Stimulated activated CD4-positive, alpha-beta T cell treated with anti-CD3 and anti-CD28 coated beads, Interleukin-4, amount 100 ng/mL, for 48 hours (primary cell): Measurements from ENCODE around the gene CPNE7.
"Not testable (repeated sequence)": the region's sequence is repeated elsewhere in the genome, so short reads cannot be mapped to it uniquely, and the experiment has no call there.

Source experiments
- DNase-seq, 2 donors: peaks; one replicate each; pipeline ENCODE4 v3.0.0-alpha.2; 2020; ENCODE audit warnings: low read depth in 2 of 2

The CPNE7 gene

DNA sequence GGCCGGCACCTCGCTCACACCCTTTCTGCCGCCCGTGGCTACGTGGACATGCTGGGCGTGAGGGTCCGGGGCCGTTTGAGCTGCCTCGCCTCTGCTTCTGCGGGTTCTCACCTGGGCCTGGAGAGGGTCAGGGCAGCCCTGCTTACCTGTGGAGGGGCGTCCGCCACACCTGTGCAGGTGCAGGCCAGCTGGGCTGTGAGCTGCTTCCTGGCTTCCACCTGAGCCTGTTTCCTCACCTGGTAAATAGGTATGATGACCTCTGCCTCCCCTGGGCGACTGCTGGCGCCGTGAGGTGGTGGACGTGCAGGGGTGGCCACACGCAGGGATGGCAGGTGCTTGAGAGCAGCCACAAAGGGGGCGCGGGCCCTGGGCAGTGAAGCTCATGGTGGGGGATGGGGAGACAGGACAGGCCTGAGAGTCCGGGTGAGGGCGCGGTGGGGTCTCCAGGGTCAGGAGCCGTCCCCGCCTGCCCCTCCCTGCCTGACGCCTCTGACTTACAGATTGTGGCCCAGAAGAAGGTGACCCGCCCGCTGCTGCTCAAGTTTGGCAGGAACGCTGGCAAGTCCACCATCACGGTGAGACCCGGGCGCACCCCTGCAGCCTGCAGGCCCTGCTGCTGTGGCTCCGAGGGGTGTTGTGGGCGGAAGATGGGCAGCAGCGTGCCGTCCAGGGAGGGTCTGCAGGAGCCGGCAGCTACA lies 7.8 kb downstream of the CPNE7 start:
- no peak for DNase-seq

- DNase-seq, result no peak
Measured at GRCh38 chr16:89583895-89584644, 8.5 kb downstream of the CPNE7 start.

GRCh38 chr16:89584768-89585549 lies 9.4 kb downstream of the CPNE7 start:
- DNase-seq, result no peak

GRCh38 chr16:89586218-89586617 lies 10.7 kb downstream of the CPNE7 start:
- DNase-seq, result no peak

GRCh38 chr16:89586853-89587252 lies 11.3 kb downstream of the CPNE7 start:
- DNase-seq, result no peak

DNA sequence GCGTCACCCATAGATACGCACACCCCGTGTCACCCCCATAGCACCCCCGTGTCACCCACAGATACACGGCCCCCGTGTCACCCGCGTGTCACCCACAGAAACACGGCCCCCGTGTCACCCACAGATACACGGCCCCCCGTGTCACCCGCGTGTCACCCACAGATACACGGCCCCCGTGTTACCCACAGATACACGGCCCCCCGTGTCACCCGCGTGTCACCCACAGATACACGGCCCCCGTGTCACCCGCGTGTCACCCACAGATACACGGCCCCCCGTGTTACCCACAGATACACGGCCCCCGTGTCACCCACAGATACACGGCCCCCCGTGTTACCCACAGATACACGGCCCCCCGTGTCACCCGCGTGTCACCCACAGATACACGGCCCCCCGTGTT lies 12.1 kb downstream of the CPNE7 start:
- DNase-seq, result not testable (repeated sequence)

DNA sequence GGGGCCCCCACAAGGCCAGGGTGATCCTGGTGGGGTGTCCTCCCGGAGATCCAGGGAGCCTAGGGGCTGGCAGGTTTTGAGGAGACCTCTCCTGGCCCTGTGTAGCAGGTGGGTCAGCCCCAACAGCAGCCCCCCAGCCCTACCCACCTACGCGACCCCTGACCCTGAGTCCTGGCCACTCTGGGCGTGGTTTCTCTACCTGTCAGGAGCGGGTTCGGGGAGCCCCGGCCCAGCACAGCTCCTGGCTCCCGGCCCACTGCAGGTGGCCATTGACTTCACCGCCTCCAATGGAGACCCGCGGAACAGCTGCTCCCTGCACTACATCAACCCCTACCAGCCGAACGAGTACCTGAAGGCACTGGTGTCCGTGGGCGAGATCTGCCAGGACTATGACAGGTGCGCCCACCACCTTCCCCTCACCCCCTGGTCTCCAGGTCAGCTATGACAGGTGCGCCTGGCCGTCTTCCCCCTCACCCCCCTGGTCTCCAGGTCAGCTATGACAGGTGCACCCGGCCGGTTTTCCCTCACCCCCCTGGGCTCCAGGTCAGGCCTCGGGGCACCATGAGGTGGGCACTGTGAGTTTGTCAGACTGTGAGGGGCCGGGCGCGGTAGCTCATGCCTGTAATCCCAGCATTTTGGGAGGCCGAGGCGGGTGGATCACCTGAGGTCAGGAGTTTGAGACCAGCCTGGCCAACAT lies 13.0 kb downstream of the CPNE7 start:
- DNase-seq, result no peak

GRCh38 chr16:89589241-89589926 lies 13.8 kb downstream of the CPNE7 start:
- no peak for DNase-seq

GRCh38 chr16:89593841-89594240 lies 18.3 kb downstream of the CPNE7 start:
- DNase-seq, result no peak

DNA sequence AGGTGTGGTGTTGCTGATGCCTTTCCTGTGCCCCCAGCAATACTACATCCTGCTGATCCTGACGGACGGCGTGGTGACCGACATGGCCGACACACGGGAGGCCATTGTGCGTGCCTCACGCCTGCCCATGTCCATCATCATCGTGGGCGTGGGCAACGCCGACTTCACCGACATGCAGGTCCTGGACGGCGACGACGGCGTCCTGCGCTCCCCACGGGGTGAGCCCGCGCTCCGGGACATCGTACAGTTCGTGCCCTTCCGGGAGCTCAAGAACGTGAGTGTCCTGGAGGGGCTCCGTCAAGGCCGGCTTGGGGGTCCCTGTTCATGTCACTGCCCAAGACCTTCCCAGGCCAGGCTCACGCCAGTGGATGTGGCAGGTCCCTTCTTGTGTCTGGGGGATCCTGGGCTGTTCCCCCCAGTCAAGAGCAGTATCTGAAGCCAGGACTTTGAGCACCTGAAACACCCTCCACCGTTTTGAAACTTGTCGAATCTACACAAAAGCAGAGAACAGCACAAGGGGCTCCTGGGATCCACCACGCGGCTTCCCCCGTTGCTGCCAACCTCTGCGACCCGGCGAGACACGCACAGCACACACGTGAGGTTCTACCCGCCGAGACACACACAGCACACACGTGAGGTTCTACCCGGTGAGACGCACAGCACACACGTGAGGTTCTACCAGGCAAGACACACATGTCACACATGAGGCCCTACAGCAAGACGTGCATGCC lies 19.9 kb downstream of the CPNE7 start:
- no peak for DNase-seq

- DNase-seq, result no peak
Measured at GRCh38 chr16:89596061-89596689, 20.6 kb downstream of the CPNE7 start.

GRCh38 chr16:89596957-89597649 lies 21.5 kb downstream of the CPNE7 start:
- no peak for DNase-seq

- no peak for DNase-seq
Measured at GRCh38 chr16:89598199-89598598, 22.6 kb downstream of the CPNE7 start.

- DNase-seq, result peak in 1 of 2 donors; percentile 39
Measured at GRCh38 chr16:89599451-89599858, 23.9 kb downstream of the CPNE7 start.

DNA sequence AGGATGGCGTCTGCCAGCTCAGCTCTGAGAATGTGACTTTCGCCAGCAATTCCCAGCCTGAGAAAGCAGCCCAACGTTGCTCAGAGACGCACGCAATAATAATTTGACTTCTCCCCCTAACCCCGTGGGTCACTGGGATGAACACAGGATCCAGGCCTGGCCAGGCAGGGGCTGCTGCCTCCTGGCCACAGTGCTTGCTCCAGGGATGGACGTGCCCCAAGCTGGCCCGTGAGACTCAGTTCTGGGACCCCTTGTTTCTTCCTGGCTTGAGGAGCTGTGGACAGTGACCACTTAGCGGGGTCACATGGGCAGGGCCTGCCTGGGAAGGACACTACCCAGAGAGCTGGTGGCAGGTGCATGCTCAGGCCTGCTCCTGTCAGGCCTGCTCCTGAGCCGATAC lies 24.3 kb downstream of the CPNE7 start:
- no peak for DNase-seq

- DNase-seq, result no peak
Measured at GRCh38 chr16:89600427-89600826, 24.9 kb downstream of the CPNE7 start.

DNA sequence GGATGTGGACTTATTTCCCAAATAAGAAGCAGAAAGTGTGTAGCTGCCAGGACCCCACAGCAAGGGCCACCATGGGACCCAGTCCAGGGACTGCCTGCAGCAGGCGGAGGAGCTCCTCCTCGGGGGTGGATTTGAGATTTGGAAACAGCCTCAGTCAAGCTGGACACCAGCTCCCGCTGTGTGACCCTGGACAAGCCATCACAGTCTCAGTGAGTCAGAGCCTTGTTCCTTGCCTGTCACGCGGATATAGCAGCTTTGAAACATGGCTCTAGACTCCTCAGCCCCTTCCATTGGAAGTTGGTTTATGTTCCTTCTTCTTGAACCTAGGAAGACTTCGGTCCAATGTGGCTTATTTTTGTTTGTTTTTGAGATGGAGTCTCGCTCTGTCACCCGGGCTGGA lies 25.4 kb downstream of the CPNE7 start:
- no peak for DNase-seq

DNA sequence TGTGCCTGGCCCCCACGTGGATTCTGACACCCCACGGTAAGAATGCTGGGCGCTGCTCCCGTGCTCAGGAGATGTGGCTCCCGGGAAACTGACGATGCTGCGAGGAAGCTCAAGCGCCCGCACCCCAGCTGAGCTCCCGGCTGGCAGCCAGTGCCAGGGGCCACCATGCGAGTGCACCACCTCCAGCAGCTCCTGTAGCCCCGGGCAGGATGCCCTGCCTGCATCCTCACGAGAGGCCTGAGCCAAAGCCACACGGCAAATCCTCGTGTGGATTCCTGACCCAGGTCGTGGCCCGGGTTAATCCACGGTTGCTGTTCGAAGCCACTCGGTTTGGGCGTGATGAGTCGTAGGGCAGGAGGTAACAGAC lies 26.3 kb downstream of the CPNE7 start:
- no peak for DNase-seq

GRCh38 chr16:89602273-89602951 lies 26.9 kb downstream of the CPNE7 start:
- DNase-seq, result peak; percentile 52 to 62
